HUES64 (cell line): ENCODE data around the gene FBXL16.
"Not testable (repeated sequence)": the region's sequence is repeated elsewhere in the genome, so short reads cannot be mapped to it uniquely, and the experiment has no call there.

ENCODE experiments used
- H3K27ac ChIP-seq: 2 replicates; pipeline ENCODE4 v1.7.0; 2013; ENCODE audit warnings: low read depth, low read length, inconsistent platforms
- H3K27me3 ChIP-seq: 2 replicates; pipeline ENCODE4 v1.6.1; 2013; ENCODE audit warnings: mild to moderate bottlenecking, low read length; ENCODE audit not compliant: insufficient read depth
- H3K36me3 ChIP-seq: 2 replicates; pipeline ENCODE4 v1.6.1; 2013; ENCODE audit warnings: mild to moderate bottlenecking, low read length; ENCODE audit not compliant: insufficient read depth
- H3K4me1 ChIP-seq: 2 replicates; pipeline ENCODE4 v1.6.1; 2013; ENCODE audit warnings: mild to moderate bottlenecking, low read length, moderate library complexity; ENCODE audit not compliant: insufficient read depth
- H3K4me3 ChIP-seq: 2 replicates; pipeline ENCODE4 v1.5.1; 2013; ENCODE audit warnings: mild to moderate bottlenecking, low read length, moderate library complexity
- H3K9ac ChIP-seq: 2 replicates; pipeline ENCODE4 v1.6.1; 2013; ENCODE audit warnings: mild to moderate bottlenecking, low read depth, low read length
- H3K9me3 ChIP-seq: 2 replicates; pipeline ENCODE4 v1.6.1; 2013; ENCODE audit warnings: low read depth, low read length; ENCODE audit not compliant: insufficient read depth
- WGBS: fragments of 150-250, 120-280 bp; methylation state at CpG from one replicate; pipeline ENCODE4 v1.1.7; 2013; ENCODE audit warnings: missing lambda C conversion rate; 5-methylcytosine and 5-hydroxymethylcytosine counted together

Gene FBXL16

GRCh38 chr16:743794-744500 lies 38.3 kb upstream of the FBXL16 start:
- H3K27ac ChIP-seq = no peak overlapping the region
- no peaks in the 10 kb centered on the region for H3K27me3 ChIP-seq
- no peak overlapping the region for H3K4me3 ChIP-seq
- no peaks in the 10 kb centered on the region for H3K4me1 ChIP-seq
- H3K36me3 ChIP-seq = no peaks in the 10 kb centered on the region
- H3K9ac ChIP-seq = no peak overlapping the region
- WGBS = 91% methylated on average over 21 of the region's 21 CpGs
- H3K9me3 ChIP-seq = no peaks in the 10 kb centered on the region

- H3K4me1 ChIP-seq, H3K4me3 ChIP-seq, H3K36me3 ChIP-seq, H3K27me3 ChIP-seq, H3K9ac ChIP-seq, H3K27ac ChIP-seq, H3K9me3 ChIP-seq: not testable (repeated sequence)
- WGBS = 94% methylated on average over 14 of the region's 14 CpGs
These were observed 37.3 kb upstream of the FBXL16 start for GRCh38 chr16:742894-743293.

DNA sequence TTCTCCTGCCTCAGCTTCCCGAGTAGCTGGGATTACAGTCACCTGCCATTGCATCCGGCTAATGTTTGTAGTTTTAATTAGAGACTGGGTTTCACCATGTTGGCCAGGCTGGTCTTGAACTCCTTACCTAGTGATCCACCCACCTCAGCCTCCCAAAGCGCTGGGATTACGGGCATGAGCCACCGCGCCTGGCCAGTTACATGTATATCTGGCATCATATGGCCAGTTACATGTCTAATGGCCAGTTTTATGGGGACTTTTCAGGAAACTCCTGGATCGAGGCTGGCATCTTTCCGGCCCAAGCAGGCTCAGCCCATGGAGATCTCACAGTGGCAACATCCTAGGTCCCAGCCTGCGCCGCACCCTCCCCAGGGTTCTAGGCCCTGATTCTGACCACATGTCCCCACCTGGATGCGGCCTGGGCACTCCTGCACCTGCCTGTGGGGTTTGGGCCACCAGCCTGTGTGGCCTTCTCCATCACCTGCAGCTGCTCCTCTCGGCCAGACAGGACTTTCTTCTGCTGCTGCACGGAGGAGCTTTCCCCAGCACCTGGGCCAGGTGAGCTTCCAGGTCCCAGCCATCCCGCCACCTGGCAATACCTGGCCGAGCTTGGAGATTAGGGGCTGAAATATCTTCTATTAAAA lies 36.5 kb upstream of the FBXL16 start:
- Histone ChIP-seq H3K9me3 (no peaks in the 10 kb centered on the region), H3K4me3 (no peak overlapping the region), H3K27me3 (no peaks in the 10 kb centered on the region), H3K4me1 (0 out of 2 replicates have a peak, but pooled peaks cover 5% of the 10 kb centered on the region), H3K9ac (no peak overlapping the region), H3K36me3 (peaks cover 2% of the 10 kb centered on the region; the same call in 1 of the 2 replicates), H3K27ac (no peak overlapping the region)
- 95% methylated on average over 15 of the region's 15 CpGs for WGBS

- H3K27me3 ChIP-seq = no peaks in the 10 kb centered on the region
- peak within 1 kb of the TSS; percentile 80 for H3K9ac ChIP-seq
- H3K27ac ChIP-seq = peak within 1 kb of the TSS; percentile 60
- under 1% methylated on average over 79 of the region's 79 CpGs for WGBS
- peaks cover 7% of the 10 kb centered on the region; the same call in 1 of the 2 replicates for H3K36me3 ChIP-seq
- H3K9me3 ChIP-seq = no peaks in the 10 kb centered on the region
- H3K4me1 ChIP-seq = 0 out of 2 replicates have a peak, but pooled peaks cover 5% of the 10 kb centered on the region
- peak within 1 kb of the TSS; percentile 93 for H3K4me3 ChIP-seq
These were observed 35.3 kb upstream of the FBXL16 start, which contains the start of gene CIAO3 for GRCh38 chr16:740764-741505. TSS of gene CIAO3 (minus strand) at chr16:740997. CDS start at chr16:740985, 12 bp downstream.

- 1% methylated on average over 22 of the region's 22 CpGs for WGBS
These were observed 34.8 kb upstream of the FBXL16 start for GRCh38 chr16:740459-740763.

DNA sequence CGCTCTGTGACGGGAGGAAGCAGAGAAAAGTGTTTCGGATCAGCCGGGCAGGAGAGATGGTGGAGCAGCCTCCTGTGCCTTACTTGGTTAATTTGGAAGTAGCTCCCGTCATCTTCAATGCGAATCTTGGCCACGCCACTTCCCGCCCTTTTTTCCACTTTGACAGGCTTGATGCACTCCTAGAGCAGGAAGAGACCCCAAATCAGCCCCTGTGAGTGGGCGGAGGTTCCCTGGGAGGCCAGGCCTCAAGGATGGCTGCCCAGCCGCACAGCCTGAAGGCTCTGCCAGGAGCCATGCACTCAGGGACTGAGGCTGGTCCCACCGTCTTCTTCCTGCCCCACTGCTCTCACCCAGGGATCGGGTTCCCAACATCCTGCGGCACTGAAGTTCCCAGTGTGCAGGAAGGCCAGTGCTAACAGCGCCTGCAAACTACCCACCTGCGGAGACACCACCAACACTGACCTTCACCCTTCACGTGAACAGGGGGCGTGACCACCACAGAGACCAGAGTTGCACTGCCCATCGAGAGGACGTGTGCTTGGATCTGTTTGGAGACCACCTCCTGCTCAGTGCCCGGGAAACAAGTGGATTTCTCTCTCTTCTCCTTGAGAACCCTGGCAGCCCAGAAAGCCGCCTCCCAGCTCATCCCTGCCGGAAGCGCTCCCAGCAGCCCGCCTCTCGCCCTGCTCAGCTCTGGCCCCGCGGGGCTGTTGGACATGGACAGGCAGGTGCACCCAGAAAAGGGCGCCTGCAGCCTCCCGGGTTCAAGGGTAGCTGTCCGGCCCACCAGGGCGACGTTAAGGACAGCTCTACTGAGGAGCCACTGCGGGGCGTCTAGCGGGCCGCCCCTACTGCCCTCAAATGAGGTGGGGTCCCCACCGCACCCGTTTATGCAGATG lies 34.2 kb upstream of the FBXL16 start:
- WGBS = 51% methylated on average over 38 of the region's 38 CpGs
- Histone ChIP-seq H3K27me3 (no peaks in the 10 kb centered on the region), H3K9ac (peak overlapping the region; percentile 76), H3K27ac (no peak overlapping the region), H3K4me1 (0 out of 2 replicates have a peak, but pooled peaks cover 5% of the 10 kb centered on the region), H3K36me3 (peaks cover 12% of the 10 kb centered on the region; the same call in 1 of the 2 replicates), H3K4me3 (peak overlapping the region; percentile 93), H3K9me3 (no peaks in the 10 kb centered on the region)

More at GRCh38 chr16:740459-740763, 34.8 kb upstream of the FBXL16 start:
- 0 out of 2 replicates have a peak, but pooled peaks cover 5% of the 10 kb centered on the region for H3K4me1 ChIP-seq
- no peaks in the 10 kb centered on the region for H3K27me3 ChIP-seq
- peak overlapping the region; percentile 76 for H3K9ac ChIP-seq
- no peaks in the 10 kb centered on the region for H3K9me3 ChIP-seq
- H3K4me3 ChIP-seq = peak overlapping the region; percentile 93
- peaks cover 12% of the 10 kb centered on the region; the same call in 1 of the 2 replicates for H3K36me3 ChIP-seq
- H3K27ac ChIP-seq = peak overlapping the region; percentile 60

- H3K4me1 ChIP-seq = 0 out of 2 replicates have a peak, but pooled peaks cover 5% of the 10 kb centered on the region
- 96% methylated on average over 29 of the region's 29 CpGs for WGBS
- H3K4me3 ChIP-seq = no peak overlapping the region
- H3K27ac ChIP-seq = no peak overlapping the region
- peaks cover 25% of the 10 kb centered on the region for H3K36me3 ChIP-seq
- no peaks in the 10 kb centered on the region for H3K27me3 ChIP-seq
- peak overlapping the region; percentile 49; the same call in 1 of the 2 replicates for H3K9ac ChIP-seq
- no peaks in the 10 kb centered on the region for H3K9me3 ChIP-seq
These were observed 31.4 kb upstream of the FBXL16 start for GRCh38 chr16:736936-737481.

DNA sequence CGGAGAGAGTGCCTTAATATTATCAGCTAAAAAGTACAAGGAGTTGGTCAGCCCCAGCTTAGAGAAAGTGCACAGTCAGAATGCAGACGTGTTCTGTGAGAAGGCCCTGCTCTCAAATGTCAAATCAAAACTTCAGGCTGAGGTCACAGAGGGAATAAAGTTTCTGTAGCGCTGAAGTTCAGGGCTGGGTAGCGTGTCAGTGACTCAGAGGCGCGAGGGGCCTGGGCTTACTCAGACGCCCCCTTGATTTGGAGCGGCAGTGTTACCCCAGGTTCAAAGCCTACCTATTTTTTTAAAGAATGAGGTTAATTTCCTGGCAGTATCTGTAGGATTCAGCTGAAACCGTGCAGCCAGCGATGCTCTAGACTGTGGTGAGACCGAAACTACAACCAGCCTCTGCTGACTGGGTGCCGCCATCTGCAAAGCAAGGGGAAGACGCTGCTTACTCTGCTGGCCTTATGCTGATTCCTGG lies 30.4 kb upstream of the FBXL16 start:
- Histone ChIP-seq H3K27ac (no peak overlapping the region), H3K9me3 (no peaks in the 10 kb centered on the region), H3K4me3 (no peak overlapping the region), H3K27me3 (no peaks in the 10 kb centered on the region), H3K36me3 (peaks cover 27% of the 10 kb centered on the region), H3K9ac (no peak overlapping the region), H3K4me1 (0 out of 2 replicates have a peak, but pooled peaks cover 5% of the 10 kb centered on the region)
- WGBS = 96% methylated on average over 13 of the region's 13 CpGs

DNA sequence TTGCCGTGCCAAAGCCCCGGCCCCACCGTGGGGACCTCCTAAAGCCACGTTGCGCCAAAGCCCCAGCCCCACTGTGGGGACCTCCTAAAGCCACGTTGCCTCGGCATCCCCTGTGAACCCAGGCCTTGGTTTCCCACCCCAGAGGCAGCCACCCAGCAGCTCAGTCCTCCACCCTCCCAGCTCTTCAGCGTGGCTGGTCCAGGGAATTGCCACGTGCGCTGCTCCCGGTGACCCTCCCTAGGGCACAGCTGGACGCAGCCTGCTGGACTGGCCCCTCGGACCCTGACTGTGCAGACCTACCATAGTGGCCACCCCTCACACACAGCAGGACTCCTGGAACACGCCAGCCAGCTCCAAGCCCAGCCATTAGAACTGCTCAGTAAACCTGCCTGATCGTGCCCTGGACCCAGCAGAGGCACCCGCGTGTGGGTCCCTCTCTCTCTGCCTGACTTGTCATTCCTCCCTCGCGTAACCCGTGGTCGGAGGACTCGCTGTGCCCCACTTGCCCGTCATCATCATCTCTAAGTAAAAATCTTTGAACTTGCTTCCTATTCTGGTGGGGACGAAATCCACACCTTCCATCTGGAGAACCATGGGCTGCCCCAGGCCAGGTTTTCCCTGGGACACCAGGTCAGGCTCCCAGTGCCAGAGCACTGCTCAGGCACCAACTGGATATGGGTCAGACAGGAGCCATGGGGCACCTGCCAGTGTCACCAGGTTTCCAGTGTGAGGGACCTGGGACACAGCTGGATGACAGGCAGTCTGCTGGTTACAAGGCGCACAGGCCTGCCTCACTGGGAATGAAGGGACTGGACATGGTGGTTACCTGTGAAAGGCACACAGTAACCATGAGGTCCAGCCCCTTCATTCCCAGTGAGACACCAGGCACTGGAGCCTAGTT lies 29.6 kb upstream of the FBXL16 start:
- 96% methylated on average over 25 of the region's 25 CpGs for WGBS
- no peak overlapping the region for H3K4me3 ChIP-seq
- H3K9me3 ChIP-seq = no peaks in the 10 kb centered on the region
- H3K36me3 ChIP-seq = peaks cover 27% of the 10 kb centered on the region
- H3K4me1 ChIP-seq = 0 out of 2 replicates have a peak, but pooled peaks cover 5% of the 10 kb centered on the region
- H3K27me3 ChIP-seq = no peaks in the 10 kb centered on the region
- H3K9ac ChIP-seq = no peak overlapping the region
- no peak overlapping the region for H3K27ac ChIP-seq
